Sigmoid colon (tissue), 4 donors: ENCODE measurements around the gene IQCK.

ENCODE experiments used
- POLR2A ChIP-seq, 2 donors: fragments of 450-650 bp; IDR thresholded peaks; one replicate each; pipeline ENCODE4 v1.6.1; 2016; ENCODE audit warnings: antibody characterized with exemption in 2 of 2, mild to moderate bottlenecking in 2 of 2, moderate library complexity in 2 of 2
- POLR2AphosphoS5 ChIP-seq, 4 donors: sonication (generic); formaldehyde crosslinking; IDR thresholded peaks; one replicate each; pipeline ENCODE4 v1.6.1; 2017; ENCODE audit warnings: antibody characterized with exemption in 4 of 4
- TF ChIP-seq, protein P1 (sequence below), 4 experiments: fragments of 450-650 bp in 3 of 4; fragments of 200-600 bp in 1 of 4; IDR thresholded peaks; one replicate each; pipeline ENCODE4 v1.5.1; 2016 to 2019; ENCODE audit warnings: antibody characterized with exemption in 4 of 4, mild to moderate bottlenecking in 3 of 4, moderate library complexity in 2 of 4

DNA sequence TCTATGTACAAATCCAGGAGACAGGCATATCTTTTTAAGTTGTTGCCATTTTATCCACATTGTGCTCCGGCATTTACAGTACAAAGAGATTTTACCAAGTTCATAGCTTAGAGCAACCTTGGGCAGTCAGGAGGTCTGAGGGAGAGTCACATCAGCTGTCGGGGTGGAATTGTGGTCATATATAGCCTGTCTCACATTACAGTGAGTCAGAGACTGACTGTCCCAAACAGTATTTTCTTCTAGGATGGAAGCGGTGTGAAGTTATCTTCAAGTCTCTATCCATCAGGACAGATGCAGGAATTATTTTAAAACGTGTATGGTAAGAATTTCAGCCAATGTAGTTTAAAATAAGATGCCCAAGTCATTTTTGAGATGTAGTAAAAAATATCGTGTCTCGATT, 113.6 kb downstream of the IQCK start:
- TF ChIP-seq, protein P1, sequence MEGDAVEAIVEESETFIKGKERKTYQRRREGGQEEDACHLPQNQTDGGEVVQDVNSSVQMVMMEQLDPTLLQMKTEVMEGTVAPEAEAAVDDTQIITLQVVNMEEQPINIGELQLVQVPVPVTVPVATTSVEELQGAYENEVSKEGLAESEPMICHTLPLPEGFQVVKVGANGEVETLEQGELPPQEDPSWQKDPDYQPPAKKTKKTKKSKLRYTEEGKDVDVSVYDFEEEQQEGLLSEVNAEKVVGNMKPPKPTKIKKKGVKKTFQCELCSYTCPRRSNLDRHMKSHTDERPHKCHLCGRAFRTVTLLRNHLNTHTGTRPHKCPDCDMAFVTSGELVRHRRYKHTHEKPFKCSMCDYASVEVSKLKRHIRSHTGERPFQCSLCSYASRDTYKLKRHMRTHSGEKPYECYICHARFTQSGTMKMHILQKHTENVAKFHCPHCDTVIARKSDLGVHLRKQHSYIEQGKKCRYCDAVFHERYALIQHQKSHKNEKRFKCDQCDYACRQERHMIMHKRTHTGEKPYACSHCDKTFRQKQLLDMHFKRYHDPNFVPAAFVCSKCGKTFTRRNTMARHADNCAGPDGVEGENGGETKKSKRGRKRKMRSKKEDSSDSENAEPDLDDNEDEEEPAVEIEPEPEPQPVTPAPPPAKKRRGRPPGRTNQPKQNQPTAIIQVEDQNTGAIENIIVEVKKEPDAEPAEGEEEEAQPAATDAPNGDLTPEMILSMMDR (IDR thresholded peaks at IDR 0.05): no peak
- TF ChIP-seq POLR2A (IDR thresholded peaks at IDR 0.05): no peak
- TF ChIP-seq POLR2AphosphoS5 (IDR thresholded peaks at IDR 0.05): no peak
